CD14-positive monocyte (primary cell): ENCODE results near the gene RNF149. TPM values are rescaled to one million over a fixed set of nuclear protein-coding genes. Genes with fewer than 3 reads are reported as not detected.

Experiments
- DNase-seq, 3 donors: peaks; one replicate each; pipeline ENCODE4 v3.0.0-alpha.2; 2011 to 2022
- H2AFZ ChIP-seq: 2 replicates; pipeline ENCODE4 v1.6.0; 2012; ENCODE audit warnings: mild to moderate bottlenecking, low read depth, low read length, inconsistent platforms; ENCODE audit not compliant: insufficient read depth, poor library complexity, severe bottlenecking
- H3K27ac ChIP-seq, 2 donors: 1 replicate in 1 of 2; 2 replicates in 1 of 2; pipeline ENCODE4 v1.5.1; 2012 to 2013; ENCODE audit warnings: low read length in 2 of 2, control low read depth in 1 of 2, inconsistent platforms in 1 of 2, low read depth in 1 of 2, mild to moderate bottlenecking in 1 of 2
- H3K27me3 ChIP-seq, 2 donors: one replicate each; pipeline versions ENCODE4 v1.6.0 to v1.6.1; 2011 to 2013; ENCODE audit warnings: low read length in 2 of 2; ENCODE audit not compliant: control insufficient read depth in 2 of 2, insufficient read depth in 2 of 2
- H3K36me3 ChIP-seq, 2 donors: replicated peaks in 1 of 2; 1 replicate in 1 of 2; 2 replicates in 1 of 2; pipeline versions ENCODE4 v1.5.1 to v1.6.1; 2012 to 2013; ENCODE audit warnings: low read length in 2 of 2, control low read depth in 1 of 2, inconsistent platforms in 1 of 2, mild to moderate bottlenecking in 1 of 2; ENCODE audit not compliant: insufficient read depth in 2 of 2, control insufficient read depth in 1 of 2
- H3K4me1 ChIP-seq, 2 donors: 1 replicate in 1 of 2; 2 replicates in 1 of 2; pipeline versions ENCODE4 v1.5.1 to v1.6.1; 2012 to 2013; ENCODE audit warnings: low read length in 2 of 2, control low read depth in 1 of 2, inconsistent platforms in 1 of 2, mild to moderate bottlenecking in 1 of 2, moderate library complexity in 1 of 2; ENCODE audit not compliant: insufficient read depth in 2 of 2, control insufficient read depth in 1 of 2
- H3K4me2 ChIP-seq: replicated peaks from 2 replicates; pipeline ENCODE3; 2012; ENCODE audit warnings: low read length, moderate library complexity, mild to moderate bottlenecking; ENCODE audit not compliant: poor library complexity, severe bottlenecking; ENCODE audit errors: extremely low read depth
- H3K4me3 ChIP-seq, 3 experiments: fragments of 200-600 bp in 1 of 3; sonication (generic) in 1 of 3; replicated peaks in 1 of 3; 1 replicate in 2 of 3; 2 replicates in 1 of 3; pipeline ENCODE4 v1.5.1; 2011 to 2013; ENCODE audit warnings: low read length in 3 of 3, mild to moderate bottlenecking in 3 of 3, control low read depth in 2 of 3, low read depth in 2 of 3, inconsistent platforms in 1 of 3, moderate library complexity in 1 of 3
- H3K79me2 ChIP-seq: 2 replicates; pipeline ENCODE4 v1.6.0; 2012; ENCODE audit warnings: mild to moderate bottlenecking, control low read depth, inconsistent platforms, low read length, moderate library complexity; ENCODE audit not compliant: insufficient read depth
- H3K9ac ChIP-seq: 2 replicates; pipeline ENCODE4 v1.6.0; 2017; ENCODE audit warnings: low read length, mild to moderate bottlenecking; ENCODE audit not compliant: insufficient read depth, poor library complexity, severe bottlenecking
- H3K9me3 ChIP-seq, 2 donors: replicated peaks in 1 of 2; 1 replicate in 1 of 2; 2 replicates in 1 of 2; pipeline versions ENCODE4 v1.5.1 to v1.6.1; 2012 to 2013; ENCODE audit warnings: low read length in 2 of 2, control low read depth in 1 of 2; ENCODE audit not compliant: control insufficient read depth in 1 of 2, insufficient read depth in 1 of 2
- H4K20me1 ChIP-seq: 2 replicates; pipeline ENCODE4 v1.6.0; 2012; ENCODE audit warnings: mild to moderate bottlenecking, low read length, control low read depth, moderate library complexity; ENCODE audit not compliant: insufficient read depth
- H3K27ac Mint-ChIP-seq, 7 donors: one replicate each; pipeline ENCODE4 v1.8.0; 2020; ENCODE audit warnings: mild to moderate bottlenecking in 7 of 7, mixed read lengths in 7 of 7, moderate library complexity in 6 of 7, inconsistent platforms in 2 of 7
- H3K27me3 Mint-ChIP-seq, 3 donors: one replicate each; pipeline ENCODE4 v1.8.0; 2021 to 2022; ENCODE audit warnings: low read depth in 3 of 3, mild to moderate bottlenecking in 3 of 3, mixed read lengths in 3 of 3, moderate library complexity in 3 of 3, inconsistent platforms in 1 of 3
- H3K36me3 Mint-ChIP-seq, 2 donors: one replicate each; pipeline ENCODE4 v1.8.0; 2020; ENCODE audit warnings: mixed read lengths in 2 of 2, inconsistent platforms in 1 of 2, mild to moderate bottlenecking in 1 of 2
- H3K4me1 Mint-ChIP-seq: one replicate; pipeline ENCODE4 v1.8.0; 2020; ENCODE audit warnings: mild to moderate bottlenecking, mixed read lengths
- H3K4me3 Mint-ChIP-seq, 2 donors: one replicate each; pipeline ENCODE4 v1.8.0; 2020; ENCODE audit warnings: mild to moderate bottlenecking in 2 of 2, mixed read lengths in 2 of 2, moderate library complexity in 1 of 2
- H3K9me3 Mint-ChIP-seq, 7 donors: one replicate each; pipeline ENCODE4 v1.8.0; 2020 to 2022; ENCODE audit warnings: mixed read lengths in 7 of 7, mild to moderate bottlenecking in 6 of 7, moderate library complexity in 6 of 7, inconsistent platforms in 2 of 7
- CTCF ChIP-seq: fragments of 200-600 bp; IDR thresholded peaks from one replicate; pipeline ENCODE4 v1.8.0; 2022; ENCODE audit warnings: antibody characterized with exemption, mild to moderate bottlenecking
- WGBS: methylation state at CpG from one replicate; pipeline ENCODE4 v1.1.5; 2013; ENCODE audit warnings: missing lambda C conversion rate; ENCODE audit not compliant: insufficient coverage; 5-methylcytosine and 5-hydroxymethylcytosine counted together
- intact Hi-C, 2 donors: fragments of 100-400 bp; cut with micrococcal nuclease; formaldehyde crosslinking; loops; one replicate each; pipeline versions ENCODE4 v1.15.0 to v1.15.1; 2023
- polyA plus RNA-seq, 3 donors: library from polyadenylated mRNA; depleted of rRNA in 1 of 3; unstranded in 2 of 3; stranded (reverse) in 1 of 3; fragments of 300-500 nt in 2 of 3; fragments of >200 nt in 1 of 3; fragmentation: Illumina TruSeq in 2 of 3; gene quantifications; 1 replicate in 2 of 3; 2 replicates in 1 of 3; pipeline ENCODE4 v1.2.3, GENCODE V29; 2012 to 2021

Gene RNF149
- polyA plus RNA-seq, 3 donors, result 112 to 148 (median 141) TPM

GRCh38 chr2:101291973-101292372 is 16.5 kb downstream of the RNF149 start:
- H3K4me2 ChIP-seq, result no peak overlapping the region
- H3K27me3 ChIP-seq, result no peaks in the 10 kb centered on the region
- peaks cover 52% of the 10 kb centered on the region for H3K79me2 ChIP-seq
- no peak overlapping the region for H2AFZ ChIP-seq
- peaks cover 6 to 18% of the 10 kb centered on the region in 2 donors for H3K4me1 ChIP-seq
- Mint-ChIP-seq H3K27ac (no peak overlapping the region), H3K4me1 (peaks cover 25% of the 10 kb centered on the region), H3K36me3 (peaks cover 64 to 84% of the 10 kb centered on the region in 2 donors), H3K9me3 (peaks cover 0 to 2% (median 0%) of the 10 kb centered on the region in 7 donors), H3K4me3 (no peak overlapping the region), H3K27me3 (peaks cover 0 to 2% (median 0%) of the 10 kb centered on the region in 3 donors)
- no peaks in the 10 kb centered on the region for H3K9me3 ChIP-seq
- no peak for DNase-seq
- H3K36me3 ChIP-seq, result peaks cover 71 to 93% of the 10 kb centered on the region in 2 donors
- H3K9ac ChIP-seq, result no peak overlapping the region
- no peak overlapping the region for H3K4me3 ChIP-seq
- H4K20me1 ChIP-seq, result peaks cover 100% of the 10 kb centered on the region
- intact Hi-C loops, result no loop called here
- H3K27ac ChIP-seq, result no peak overlapping the region
- no peak for TF ChIP-seq CTCF
- no CpG with 5 or more reads among the region's 3 CpGs for WGBS

- Histone ChIP-seq H3K9me3 (no peaks in the 10 kb centered on the region), H2AFZ (no peak overlapping the region), H3K79me2 (peaks cover 39% of the 10 kb centered on the region), H3K4me1 (peaks cover 6 to 11% of the 10 kb centered on the region in 2 donors), H3K27me3 (no peaks in the 10 kb centered on the region), H3K36me3 (peaks cover 77 to 93% of the 10 kb centered on the region in 2 donors), H3K4me3 (no peak overlapping the region), H3K4me2 (no peak overlapping the region), H3K9ac (no peak overlapping the region), H4K20me1 (peaks cover 100% of the 10 kb centered on the region), H3K27ac (no peak overlapping the region)
- no peak overlapping the region for H3K4me3 Mint-ChIP-seq
- intact Hi-C loops, result no loop called here
- DNase-seq, result no peak
- TF ChIP-seq CTCF, result no peak
- H3K4me1 Mint-ChIP-seq, result peaks cover 17% of the 10 kb centered on the region
- H3K36me3 Mint-ChIP-seq, result peaks cover 71 to 86% of the 10 kb centered on the region in 2 donors
- no peaks in the 10 kb centered on the region for H3K9me3 Mint-ChIP-seq
- H3K27ac Mint-ChIP-seq, result peak overlapping the region in 1 of 7 donors; percentile 30
- peaks cover 0 to 2% (median 0%) of the 10 kb centered on the region in 3 donors for H3K27me3 Mint-ChIP-seq
These were observed 17.8 kb downstream of the RNF149 start for GRCh38 chr2:101290711-101291110.
